CD4-positive, alpha-beta T cell treated with Interleukin-6 at 100 ng/mL for 8 hours (primary cell): ENCODE results near the gene TMEM240.
"Not testable (repeated sequence)": the region's sequence is repeated elsewhere in the genome, so short reads cannot be mapped to it uniquely, and the experiment has no call there.

Experiments used
- DNase-seq: peaks from one replicate; pipeline ENCODE4 v3.0.0-alpha.2; 2020; ENCODE audit warnings: mixed read lengths, low spot score

TMEM240 gene

DNA sequence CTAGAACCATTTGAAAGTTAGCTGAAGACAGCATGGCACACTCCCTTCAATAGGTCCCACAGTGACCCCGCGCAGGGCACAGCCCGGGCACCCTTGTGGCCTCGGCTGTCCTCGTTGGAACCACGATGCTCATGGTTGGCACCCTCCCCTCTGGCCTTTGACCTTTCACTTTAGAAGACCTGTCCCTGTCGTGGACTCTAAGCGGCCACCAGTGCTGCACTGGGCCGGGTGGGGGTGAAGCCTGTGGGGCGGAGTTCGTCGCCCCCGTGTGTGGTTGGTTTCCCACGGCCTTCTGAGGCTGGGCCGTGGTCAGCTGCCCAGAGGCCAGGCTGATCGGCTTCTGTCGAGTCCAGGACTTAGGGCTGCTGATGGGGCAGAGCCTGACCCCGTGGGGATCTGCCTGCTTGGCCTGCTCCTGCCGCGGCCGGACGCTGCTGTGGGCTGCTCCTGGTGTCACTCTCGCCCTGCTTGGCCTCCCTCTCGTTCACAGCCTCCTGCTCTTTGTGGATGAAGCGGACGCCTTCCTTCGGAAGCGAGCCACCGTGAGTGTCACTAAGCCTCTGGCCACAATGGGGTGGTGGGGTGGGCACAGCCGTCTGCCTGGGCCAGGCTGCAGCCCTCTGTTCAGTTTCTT lies 15.6 kb downstream of the TMEM240 start:
- not testable (repeated sequence) for DNase-seq

DNA sequence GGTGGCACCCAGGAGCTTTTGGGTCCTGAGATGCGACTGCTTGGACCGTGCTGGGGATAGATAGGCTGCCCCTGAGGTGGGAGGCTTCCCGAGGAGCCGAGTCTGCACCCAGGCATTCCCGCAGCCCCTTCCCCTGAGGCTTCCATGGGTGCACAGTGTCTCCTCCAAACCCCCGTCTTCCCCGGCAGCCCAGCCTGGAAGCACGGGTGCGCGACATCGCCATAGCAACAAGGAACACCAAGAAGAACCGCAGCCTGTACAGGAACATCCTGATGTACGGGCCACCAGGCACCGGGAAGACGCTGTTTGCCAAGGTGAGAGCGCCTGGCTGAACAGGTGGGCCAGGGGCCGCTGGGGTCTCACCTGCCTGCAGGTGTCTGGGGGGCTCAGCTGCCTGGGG lies 16.8 kb downstream of the TMEM240 start:
- not testable (repeated sequence) for DNase-seq

DNA sequence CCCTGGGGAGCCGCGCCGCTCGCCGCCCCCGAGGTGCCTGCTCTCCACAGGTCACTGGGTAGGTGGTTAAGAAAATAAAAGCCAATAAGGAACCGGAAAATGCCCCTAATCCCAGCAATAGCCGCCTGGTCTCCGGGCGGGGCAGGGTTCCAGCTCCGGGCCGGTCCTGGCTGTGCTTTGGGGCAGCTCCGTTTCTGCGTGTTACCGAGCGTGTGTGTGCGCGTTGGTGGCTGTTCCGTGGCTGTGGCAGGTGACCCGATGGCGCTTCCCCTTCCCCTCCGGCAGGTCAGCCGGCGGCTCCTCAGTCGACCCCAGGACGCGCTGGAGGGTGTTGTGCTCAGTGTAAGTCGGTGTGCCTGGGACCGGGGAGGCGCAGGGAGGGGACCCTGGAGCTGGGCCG lies 17.2 kb downstream of the TMEM240 start:
- DNase-seq: not testable (repeated sequence)

DNA sequence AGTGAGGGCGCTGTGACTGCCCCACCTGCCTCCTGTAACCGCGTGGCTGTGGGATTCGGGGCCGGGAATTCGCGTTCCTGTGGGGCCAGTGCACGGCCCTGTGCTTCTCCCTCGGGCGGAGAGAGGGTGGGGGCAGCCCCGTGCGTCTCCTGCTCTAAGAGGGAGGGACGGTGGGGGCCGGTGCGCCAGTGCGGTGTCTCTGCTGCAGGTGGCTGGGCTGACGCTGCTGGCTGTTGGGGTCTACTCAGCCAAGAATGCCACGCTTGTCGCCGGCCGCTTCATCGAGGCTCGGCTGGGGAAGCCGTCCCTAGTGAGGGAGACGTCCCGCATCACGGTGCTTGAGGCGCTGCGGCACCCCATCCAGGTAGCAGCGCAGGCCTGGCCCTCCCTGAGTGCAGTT lies 17.9 kb downstream of the TMEM240 start:
- DNase-seq: not testable (repeated sequence)

DNA sequence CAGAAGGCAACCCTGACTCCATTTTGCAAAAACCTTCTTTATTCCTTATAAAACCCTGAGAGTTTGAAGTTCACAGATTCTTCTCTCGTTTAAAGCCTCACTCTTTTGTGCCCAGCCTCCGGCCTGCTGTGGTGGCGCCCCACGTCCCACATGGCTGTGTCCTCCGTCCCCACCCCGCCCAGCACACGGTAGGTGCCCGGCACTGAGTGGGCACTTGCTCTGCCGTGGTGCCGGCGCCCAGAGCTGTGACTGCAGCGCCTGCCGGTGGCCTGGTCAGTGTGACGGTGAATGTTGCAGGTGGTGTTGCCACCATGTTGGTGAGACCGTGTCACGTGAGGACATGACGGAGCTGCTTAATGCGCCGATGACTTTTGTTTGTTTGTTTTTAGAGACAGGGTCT lies 19.1 kb downstream of the TMEM240 start:
- no peak for DNase-seq

DNA sequence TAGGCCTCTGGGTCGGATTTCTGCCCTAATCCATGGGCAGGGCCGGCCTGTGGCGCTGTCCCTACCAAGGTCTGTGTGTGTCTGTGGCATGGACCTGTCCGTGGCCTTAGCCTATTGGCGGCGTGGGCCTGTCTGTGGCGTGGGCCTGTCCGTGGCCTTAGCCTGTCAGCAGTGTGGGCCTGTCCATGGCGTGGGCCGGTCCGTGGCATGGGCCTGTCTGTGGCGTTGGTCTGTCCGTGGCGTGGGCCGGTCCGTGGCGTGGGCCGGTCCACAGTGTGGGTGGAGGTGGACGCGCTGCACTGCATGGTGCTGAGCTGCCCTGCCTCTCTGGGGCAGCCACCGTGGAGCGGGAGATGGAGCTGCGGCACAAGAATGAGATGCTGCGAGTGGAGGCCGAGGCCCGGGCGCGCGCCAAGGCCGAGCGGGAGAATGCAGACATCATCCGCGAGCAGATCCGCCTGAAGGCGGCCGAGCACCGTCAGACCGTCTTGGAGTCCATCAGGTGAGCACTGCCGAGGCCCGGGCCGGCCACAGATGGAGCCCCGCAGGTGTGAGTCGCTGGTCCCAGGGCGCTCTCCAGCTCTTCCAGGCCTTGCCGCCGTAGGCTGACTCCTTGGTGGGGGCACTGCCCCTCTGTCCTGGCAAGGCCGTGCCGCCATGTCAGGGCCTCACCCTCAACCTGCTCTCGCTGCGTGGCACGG lies 20.5 kb downstream of the TMEM240 start:
- not testable (repeated sequence) for DNase-seq

DNA sequence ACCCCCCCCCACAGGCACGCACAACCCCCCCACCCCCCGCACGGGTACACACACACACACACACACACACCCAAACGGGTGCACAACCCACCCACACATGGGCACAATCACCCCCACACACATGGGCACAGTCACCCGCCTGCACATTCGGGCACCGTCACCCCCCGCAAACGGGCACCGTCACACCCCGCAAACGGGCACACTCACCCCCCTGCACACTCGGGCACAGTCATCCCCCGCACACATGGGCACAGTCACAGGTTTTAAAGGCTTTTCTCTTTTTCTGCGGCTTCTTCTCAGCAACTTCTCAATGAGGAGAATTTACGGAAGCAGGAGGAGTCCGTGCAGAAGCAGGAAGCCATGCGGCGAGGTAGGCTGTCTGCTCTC lies 21.8 kb downstream of the TMEM240 start:
- not testable (repeated sequence) for DNase-seq

DNA sequence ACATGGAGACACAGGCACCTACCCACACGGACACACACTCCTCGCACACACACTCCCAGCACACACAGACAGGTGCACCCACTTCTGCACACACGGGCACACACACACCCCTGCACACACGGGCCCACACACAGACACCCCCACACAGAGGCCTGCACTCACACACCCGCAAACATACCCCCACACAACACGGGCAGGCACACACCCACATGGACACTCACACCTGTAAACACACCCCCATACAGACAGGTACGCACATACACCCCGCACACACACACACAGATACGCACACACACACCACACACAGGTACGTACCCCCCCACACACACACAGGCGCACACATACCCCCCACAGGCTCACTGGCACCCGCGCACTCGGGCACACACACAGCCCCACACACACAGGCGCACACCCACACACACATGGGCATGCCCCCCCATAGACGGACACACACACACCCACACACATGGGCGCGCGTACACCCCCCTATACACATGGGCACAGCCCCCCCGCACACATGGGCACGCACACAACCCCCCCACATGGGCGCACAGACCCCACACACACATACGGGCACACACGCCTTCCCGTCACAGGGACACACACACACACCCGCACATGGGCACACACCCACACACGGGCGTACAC lies 22.3 kb downstream of the TMEM240 start:
- DNase-seq: no peak

DNA sequence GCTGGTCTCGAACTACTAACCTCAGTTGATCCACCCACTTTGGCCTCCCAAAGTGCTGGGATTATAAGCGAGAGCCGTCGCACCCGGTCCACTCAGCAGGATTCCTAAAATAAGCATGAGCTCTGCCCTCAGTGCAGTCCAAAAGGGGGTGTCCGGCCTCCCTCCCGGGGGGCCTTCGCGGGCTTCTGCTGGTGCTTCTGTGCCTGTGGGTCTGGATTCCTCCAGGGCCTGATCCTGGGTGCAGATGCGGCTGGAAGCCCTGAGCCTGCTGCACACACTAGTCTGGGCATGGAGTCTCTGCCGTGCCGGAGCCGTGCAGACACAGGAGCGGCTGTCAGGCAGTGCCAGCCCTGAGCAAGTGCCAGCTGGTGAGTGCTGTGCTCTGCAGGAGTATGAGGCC lies 23.5 kb downstream of the TMEM240 start:
- DNase-seq: not testable (repeated sequence)

DNA sequence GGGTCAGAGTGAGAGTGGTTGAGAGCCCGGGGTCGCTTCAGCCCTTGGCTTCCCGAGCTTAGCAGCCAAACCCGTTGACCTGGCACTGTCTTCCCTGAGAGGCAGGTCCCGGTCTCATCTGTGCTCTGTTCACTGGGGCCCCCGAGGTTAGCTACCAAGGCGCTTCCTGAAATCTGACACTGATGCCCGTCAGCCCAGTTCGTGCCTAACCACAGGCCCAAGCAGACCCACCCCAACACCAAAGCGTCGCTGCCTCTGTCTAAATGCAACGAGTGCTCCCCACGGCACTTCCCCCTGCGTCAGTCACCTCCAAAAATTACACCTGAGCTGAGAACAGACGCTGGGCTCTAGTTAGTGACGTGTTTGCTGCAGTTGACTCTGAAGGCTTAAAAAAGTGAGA lies 26.0 kb downstream of the TMEM240 start:
- not testable (repeated sequence) for DNase-seq

DNA sequence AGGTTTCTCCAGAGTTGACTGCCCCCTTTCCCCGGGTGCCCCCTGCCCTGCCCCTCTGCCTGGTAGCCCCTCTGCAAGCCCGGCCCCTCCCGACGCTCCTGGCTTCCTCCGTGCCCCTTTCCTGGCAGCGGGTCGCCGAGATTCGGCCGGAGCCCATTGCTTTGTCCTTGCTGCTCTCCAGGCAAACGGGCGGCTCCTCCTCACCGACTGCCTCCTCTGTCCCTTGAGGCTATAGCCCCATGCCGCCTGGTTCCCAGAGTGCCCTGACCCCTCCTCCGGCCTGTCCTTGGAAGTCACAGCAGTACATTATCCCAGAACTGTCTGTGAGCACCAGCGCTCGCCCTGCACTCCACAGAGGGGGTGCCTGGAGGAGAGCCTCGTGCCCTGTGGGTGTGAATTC lies 26.7 kb downstream of the TMEM240 start:
- not testable (repeated sequence) for DNase-seq

DNA sequence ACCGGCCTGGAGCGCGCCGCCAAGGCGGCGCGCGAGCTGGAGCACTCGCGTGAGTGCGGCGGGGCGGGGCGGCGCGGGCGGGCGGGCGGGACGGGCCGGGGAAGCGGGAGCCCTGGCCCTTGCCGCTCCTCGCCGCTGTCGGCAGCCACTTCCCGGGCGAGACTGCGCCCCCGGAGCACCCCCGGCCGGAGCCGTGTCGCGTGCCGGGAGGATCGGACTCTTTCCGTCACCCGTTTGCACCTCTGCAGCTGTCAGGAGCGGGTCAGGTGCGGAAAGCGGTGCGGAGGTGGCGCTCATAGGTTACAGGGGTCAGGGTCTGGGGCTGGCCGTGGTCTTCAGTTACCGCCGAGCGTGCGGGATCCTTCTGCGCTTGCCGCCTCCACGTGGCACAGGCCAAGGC lies 28.0 kb downstream of the TMEM240 start:
- DNase-seq: not testable (repeated sequence)

DNA sequence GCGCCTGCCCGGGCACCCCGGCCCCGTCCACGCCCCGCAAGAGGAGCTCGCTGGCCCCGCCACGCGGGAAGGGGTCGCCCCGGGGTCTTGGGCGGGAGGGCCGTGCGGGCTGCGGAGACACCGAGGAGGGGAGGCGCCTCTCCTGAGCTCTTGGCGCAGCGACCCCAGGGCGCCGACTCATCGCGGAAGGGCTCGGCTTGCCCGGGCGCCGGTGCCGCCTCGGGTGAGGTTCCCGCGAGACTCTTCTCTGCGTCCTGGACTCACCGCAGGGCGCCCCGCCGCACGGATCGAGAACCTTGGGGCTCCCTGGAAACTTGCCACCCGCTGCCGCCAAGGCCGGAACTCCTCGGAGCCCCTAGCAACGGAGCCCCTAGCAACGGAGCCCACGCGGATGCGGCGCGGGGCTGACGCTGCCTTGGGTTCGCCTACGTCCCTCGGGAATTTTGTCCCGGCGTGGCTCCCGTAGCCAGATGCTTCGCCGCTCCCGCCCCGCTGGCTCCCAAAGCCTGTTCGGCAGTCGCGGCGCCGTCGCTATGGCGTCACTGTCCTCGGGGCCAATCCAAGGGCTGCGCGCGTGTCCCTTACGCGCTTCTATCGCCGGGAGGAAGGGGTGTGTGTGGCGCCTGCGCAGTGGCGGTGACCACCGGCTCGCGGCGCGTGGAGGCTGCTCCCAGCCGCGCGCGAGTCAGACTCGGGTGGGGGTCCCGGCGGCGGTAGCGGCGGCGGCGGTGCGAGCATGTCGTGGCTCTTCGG lies 28.7 kb downstream of the TMEM240 start, which contains the start of gene ATAD3A:
Gene ATAD3A, plus strand, starts transcription at position 630 of the 753 bp plus-strand sequence. Its CDS starts 107 bp downstream, at position 737.
- peak; percentile 95 for DNase-seq

DNA sequence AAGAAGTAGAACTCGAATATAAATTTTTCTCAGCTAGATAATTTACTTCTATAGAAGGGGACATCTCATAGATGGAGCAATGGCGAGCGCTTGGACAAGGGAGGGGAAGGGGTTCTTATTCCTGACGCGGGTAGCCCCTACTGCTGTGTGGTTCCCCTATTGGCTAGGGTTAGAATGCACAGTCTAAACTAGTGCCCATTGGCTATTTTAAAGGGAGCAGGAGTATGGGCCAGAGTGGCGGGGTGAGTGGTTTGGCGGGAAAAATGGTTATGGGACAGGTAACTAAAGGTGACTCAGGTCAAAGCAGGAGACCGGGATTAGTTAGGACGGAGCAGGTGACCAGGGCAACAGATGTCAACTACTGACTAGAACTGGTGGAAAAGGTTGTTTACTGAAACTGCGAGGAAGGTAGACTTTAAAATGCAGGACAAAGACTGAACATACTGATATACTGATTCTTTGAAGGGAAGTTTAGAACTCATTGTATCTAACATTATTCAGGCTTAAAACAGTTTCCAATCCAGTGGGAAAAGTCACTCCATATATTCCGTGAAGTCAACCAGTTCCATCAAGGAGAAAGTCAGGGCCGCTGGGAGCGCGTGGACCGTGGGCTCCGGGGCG lies 29.4 kb downstream of the TMEM240 start:
- no peak for DNase-seq

DNA sequence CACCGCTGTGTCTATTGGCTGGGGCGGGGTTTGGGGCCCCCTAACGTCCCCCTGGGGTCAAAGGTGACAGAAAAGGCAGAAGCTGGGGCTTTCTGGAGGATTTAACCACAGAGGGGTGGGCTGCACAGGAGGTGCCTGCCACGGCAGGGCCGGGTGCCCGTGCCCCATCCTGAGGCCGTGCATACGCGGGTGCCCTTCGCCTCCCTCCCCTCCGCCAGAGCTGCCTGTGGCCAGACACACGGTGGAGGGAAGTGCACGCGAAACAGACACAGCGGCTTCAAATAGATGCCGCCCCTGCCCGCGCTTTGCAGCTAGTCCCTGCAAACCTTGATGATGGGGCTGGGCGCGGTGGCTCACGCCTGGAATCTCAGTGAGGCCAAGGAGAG lies 31.0 kb downstream of the TMEM240 start:
- DNase-seq: not testable (repeated sequence)

DNA sequence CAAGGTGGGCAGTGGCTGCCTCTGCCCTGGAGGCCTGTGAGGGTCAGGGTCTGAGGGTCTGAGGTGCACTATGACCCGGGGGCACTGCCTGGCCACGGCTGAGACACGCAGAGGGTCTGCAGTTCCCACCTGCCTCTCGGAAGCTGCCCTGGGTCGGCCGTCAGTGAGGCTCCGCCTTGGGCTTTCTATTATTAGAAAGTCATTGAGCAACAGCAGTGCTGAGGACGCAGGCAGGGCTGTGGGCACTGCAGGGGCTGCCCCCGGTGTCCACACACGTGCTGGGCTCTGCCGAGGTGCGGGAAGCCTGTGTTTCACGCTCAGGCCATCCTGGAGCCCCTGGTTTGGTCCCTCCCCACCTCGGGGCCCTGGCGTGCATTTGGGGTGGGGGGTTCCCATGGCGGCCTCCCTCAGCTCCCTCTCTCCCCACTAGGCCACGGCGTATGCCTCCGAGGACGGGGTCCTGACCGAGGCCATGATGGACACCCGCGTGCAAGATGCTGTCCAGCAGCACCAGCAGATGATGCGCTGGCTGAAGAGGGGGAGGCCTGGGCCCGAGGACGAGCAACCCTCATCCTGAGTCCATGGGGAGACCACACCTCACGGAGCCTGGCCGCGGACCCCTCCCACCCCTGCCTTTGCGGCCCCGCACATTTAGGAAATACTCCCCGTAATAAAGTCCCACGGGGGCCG lies 31.5 kb downstream of the TMEM240 start:
- not testable (repeated sequence) for DNase-seq

DNA sequence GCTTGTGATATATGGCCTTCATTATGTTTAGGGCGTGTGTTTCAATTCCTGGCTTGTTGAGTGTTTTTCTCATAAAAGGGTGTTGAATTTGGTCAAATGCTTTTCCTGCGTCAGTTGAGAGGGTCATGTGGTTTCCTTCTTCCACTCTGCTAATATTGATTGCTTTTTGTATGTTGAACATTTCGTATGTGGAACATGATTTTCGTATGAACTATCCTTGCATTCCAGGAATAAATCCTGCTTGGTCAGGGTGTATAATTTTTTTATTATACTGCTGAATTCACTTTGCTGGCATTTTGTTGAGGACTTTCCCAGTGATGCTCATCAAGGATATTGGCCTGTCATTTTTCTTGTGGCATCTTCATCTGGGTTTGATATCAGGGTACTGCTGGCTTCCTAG lies 33.1 kb downstream of the TMEM240 start:
- no peak for DNase-seq

DNA sequence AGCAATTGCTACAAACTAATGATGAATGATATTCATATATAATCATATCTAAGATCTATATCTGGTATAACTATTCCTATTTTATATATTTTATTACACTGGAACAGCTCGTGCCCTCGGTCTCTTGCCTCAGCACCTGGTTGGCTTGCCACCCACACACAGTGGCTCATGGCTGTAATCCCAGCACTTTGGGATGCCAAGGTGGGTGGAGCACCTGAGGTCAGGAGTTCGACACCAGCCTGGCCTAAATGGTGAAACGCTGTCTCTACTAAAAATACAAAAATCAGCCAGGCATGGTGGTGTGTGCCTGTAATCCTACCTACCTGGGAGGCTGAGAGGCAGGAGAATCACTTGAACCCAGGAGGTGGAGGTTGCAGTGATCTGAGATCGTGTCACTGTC lies 34.6 kb downstream of the TMEM240 start:
- not testable (repeated sequence) for DNase-seq

DNA sequence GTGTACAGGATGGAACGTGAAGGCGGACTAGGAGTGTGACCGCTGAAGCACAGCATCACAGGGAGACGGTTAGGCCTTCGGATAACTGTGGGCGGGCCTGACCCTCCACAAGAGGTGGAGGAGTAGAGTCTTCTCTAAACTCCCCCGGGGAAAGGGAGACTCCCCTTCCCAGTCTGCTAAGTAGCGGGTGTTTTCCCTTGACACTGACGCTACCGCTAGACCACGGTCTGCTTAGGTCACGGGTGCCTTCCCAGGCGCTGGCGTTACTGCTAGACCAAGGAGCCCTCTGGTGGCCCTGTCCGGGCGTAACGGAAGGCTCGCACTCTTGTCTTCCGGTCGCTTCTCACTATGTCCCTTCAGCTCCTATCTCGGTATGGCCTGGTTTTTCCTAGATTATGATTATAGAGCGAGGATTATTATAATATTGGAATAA lies 35.0 kb downstream of the TMEM240 start:
- DNase-seq: not testable (repeated sequence)

DNA sequence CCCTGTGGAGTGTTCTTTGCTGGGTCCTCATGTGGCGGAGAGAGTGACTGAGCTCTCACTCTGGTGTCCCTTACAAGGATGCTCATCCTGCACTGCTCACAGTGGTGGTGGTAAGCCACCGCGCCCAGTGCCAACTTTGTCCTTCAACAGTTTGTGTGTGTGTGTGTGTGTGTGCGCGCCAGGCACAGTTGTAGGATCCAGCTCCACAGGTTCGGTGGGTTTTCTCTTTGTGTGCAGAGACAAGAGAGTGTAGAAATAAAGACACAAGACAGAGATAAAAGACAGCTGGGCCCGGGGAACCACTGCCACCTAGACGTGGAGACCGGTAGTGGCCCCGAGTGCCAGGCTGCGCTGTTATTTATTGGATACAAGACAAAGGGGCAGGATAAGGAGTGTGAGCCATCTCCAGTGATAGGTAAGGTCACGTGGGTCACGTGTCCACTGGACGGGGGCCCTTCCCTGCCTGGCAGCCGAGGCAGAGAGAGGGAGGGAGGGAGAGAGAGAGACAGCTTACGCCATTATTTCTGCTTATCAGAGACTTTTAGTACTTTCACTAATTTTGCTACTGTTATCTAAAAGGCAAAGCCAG lies 35.6 kb downstream of the TMEM240 start:
- DNase-seq: peak; percentile 59

DNA sequence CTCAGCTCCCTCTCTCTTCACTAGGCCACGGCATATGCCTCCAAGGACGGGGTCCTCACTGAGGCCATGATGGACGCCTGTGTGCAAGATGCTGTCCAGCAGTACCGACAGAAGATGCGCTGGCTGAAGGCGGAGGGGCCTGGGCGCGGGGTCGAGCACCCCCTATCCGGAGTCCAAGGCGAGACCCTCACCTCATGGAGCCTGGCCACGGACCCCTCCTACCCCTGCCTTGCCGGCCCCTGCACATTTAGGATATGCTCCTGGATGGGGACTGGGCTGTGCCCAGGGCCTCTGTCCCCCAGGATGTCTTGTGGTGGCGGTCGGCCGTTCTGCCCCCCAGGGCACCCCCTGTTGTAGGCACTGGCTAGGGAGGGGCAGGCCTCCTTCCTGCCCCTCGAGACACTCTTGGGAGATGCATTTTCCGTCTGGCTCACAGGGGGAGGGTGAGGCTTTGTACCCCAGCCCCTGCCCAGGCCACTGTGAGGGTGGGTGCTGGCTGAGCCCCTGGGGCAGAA lies 44.9 kb downstream of the TMEM240 start:
- DNase-seq: not testable (repeated sequence)
